Liver (tissue), 9 donors: ENCODE measurements around the gene FKBP11. TPM values are rescaled to one million over a fixed set of nuclear protein-coding genes. Genes with fewer than 3 reads are reported as not detected.

ENCODE experiments used
- DNase-seq: peaks from one replicate; pipeline ENCODE4 v3.0.0-alpha.2; 2017; ENCODE audit warnings: low spot score
- H3K27ac ChIP-seq, 2 donors: one replicate each; pipeline ENCODE4 v1.7.0; 2013; ENCODE audit warnings: inconsistent platforms in 2 of 2, low read length in 2 of 2, control low read depth in 1 of 2, low read depth in 1 of 2, mild to moderate bottlenecking in 1 of 2
- H3K27me3 ChIP-seq, 4 donors: one replicate each; pipeline versions ENCODE4 v1.6.1 to v1.7.0; 2013; ENCODE audit warnings: low read length in 3 of 4, inconsistent platforms in 1 of 4, mild to moderate bottlenecking in 1 of 4, moderate library complexity in 1 of 4; ENCODE audit not compliant: control insufficient read depth in 4 of 4, insufficient read depth in 4 of 4
- H3K36me3 ChIP-seq, 4 donors: one replicate each; pipeline versions ENCODE4 v1.6.1 to v1.7.0; 2013; ENCODE audit warnings: low read length in 3 of 4, mild to moderate bottlenecking in 3 of 4, low read depth in 1 of 4, moderate library complexity in 1 of 4; ENCODE audit not compliant: control insufficient read depth in 4 of 4, insufficient read depth in 3 of 4
- H3K4me1 ChIP-seq, 4 donors: one replicate each; pipeline versions ENCODE4 v1.6.1 to v1.7.0; 2013; ENCODE audit warnings: low read length in 3 of 4, mild to moderate bottlenecking in 3 of 4, moderate library complexity in 1 of 4; ENCODE audit not compliant: control insufficient read depth in 4 of 4, insufficient read depth in 4 of 4
- H3K4me3 ChIP-seq, 3 donors: one replicate each; pipeline versions ENCODE4 v1.6.1 to v1.7.0; 2013; ENCODE audit warnings: low read length in 3 of 3, control low read depth in 1 of 3, low read depth in 1 of 3, mild to moderate bottlenecking in 1 of 3
- H3K9ac ChIP-seq, 2 donors: one replicate each; pipeline ENCODE4 v1.7.0; 2013; ENCODE audit warnings: low read length in 2 of 2, mild to moderate bottlenecking in 2 of 2, moderate library complexity in 2 of 2, control low read depth in 1 of 2, low read depth in 1 of 2
- H3K9me3 ChIP-seq, 4 donors: one replicate each; pipeline versions ENCODE4 v1.6.1 to v1.7.0; 2013; ENCODE audit warnings: low read length in 3 of 4; ENCODE audit not compliant: control insufficient read depth in 4 of 4
- EGR1 ChIP-seq, 2 donors: IDR thresholded peaks; 2 replicates each; pipeline ENCODE4 v1.6.1; 2016 to 2018; ENCODE audit warnings: antibody characterized with exemption in 2 of 2, low read depth in 2 of 2
- FOXA1 ChIP-seq: IDR thresholded peaks from 2 replicates; pipeline ENCODE4 v1.6.1; 2016; ENCODE audit warnings: antibody characterized with exemption
- FOXA2 ChIP-seq: IDR thresholded peaks from 2 replicates; pipeline ENCODE4 v1.6.1; 2016; ENCODE audit warnings: antibody characterized with exemption
- GABPA ChIP-seq, 2 donors: IDR thresholded peaks in 1 of 2; conservative IDR thresholded peaks in 1 of 2; 2 replicates each; pipeline ENCODE4 v1.6.1; 2016; ENCODE audit warnings: antibody characterized with exemption in 2 of 2, mild to moderate bottlenecking in 1 of 2, moderate library complexity in 1 of 2
- HNF4A ChIP-seq, 2 donors: conservative IDR thresholded peaks; 2 replicates each; pipeline ENCODE4 v1.6.1; 2016; ENCODE audit warnings: antibody characterized with exemption in 2 of 2, mild to moderate bottlenecking in 2 of 2
- HNF4G ChIP-seq: IDR thresholded peaks from 2 replicates; pipeline ENCODE4 v1.6.1; 2016; ENCODE audit warnings: antibody characterized with exemption
- NR2F2 ChIP-seq: IDR thresholded peaks from 2 replicates; pipeline ENCODE4 v1.6.1; 2016; ENCODE audit warnings: antibody characterized with exemption
- RAD21 ChIP-seq, 2 donors: IDR thresholded peaks; 2 replicates each; pipeline ENCODE4 v1.6.1; 2016; ENCODE audit warnings: antibody characterized with exemption in 2 of 2, mild to moderate bottlenecking in 2 of 2
- RXRA ChIP-seq, 2 donors: IDR thresholded peaks; 2 replicates each; pipeline ENCODE4 v1.6.1; 2017 to 2018; ENCODE audit warnings: antibody characterized with exemption in 2 of 2, mild to moderate bottlenecking in 1 of 2
- SP1 ChIP-seq: IDR thresholded peaks from 2 replicates; pipeline ENCODE4 v1.6.1; 2018; ENCODE audit warnings: antibody characterized with exemption, mild to moderate bottlenecking
- TAF1 ChIP-seq: conservative IDR thresholded peaks from 2 replicates; pipeline ENCODE4 v1.6.1; 2016; ENCODE audit warnings: antibody characterized with exemption, mild to moderate bottlenecking
- YY1 ChIP-seq: IDR thresholded peaks from 2 replicates; pipeline ENCODE4 v1.6.1; 2016; ENCODE audit warnings: antibody characterized with exemption, mild to moderate bottlenecking
- whole genome bisulfite sequencing: extraction: QIAGEN DNeasy Blood & Tissue Kit; methylation state at CpG from one replicate; pipeline ENCODE4 v1.1.7; 2013; 5-methylcytosine and 5-hydroxymethylcytosine counted together
- polyA plus RNA-seq, 2 donors: library from polyadenylated mRNA; stranded (reverse) in 1 of 2; unstranded in 1 of 2; fragments of 200-250 nt in 1 of 2; fragments of >200 nt in 1 of 2; fragmentation: Nextera tagmentation in 1 of 2; extraction: Ambion mirVana in 1 of 2; gene quantifications; one replicate each; pipeline versions ENCODE4 v1.2.1 to v1.2.3, GENCODE V29; 2013 to 2015
- total RNA-seq, 2 donors: library from RNA; depleted of rRNA; stranded (reverse); fragments of >200 nt; gene quantifications; one replicate each; pipeline ENCODE4 v1.2.3, GENCODE V29; 2014
- TF ChIP-seq, protein P1 (sequence below): fragments of 150-350 bp; IDR thresholded peaks from 2 replicates; pipeline ENCODE4 v1.5.1; 2017; ENCODE audit warnings: improper control_type of control experiment, low read depth, low read length; ENCODE audit not compliant: missing input control
- TF ChIP-seq, protein P2 (sequence below): IDR thresholded peaks from 2 replicates; pipeline ENCODE4 v1.6.1; 2016; ENCODE audit warnings: antibody characterized with exemption
- TF ChIP-seq, protein P3 (sequence below): IDR thresholded peaks from 2 replicates; pipeline ENCODE4 v1.6.1; 2016; ENCODE audit warnings: antibody characterized with exemption
- TF ChIP-seq, protein P4 (sequence below): IDR thresholded peaks from 2 replicates; pipeline ENCODE4 v1.6.1; 2016; ENCODE audit warnings: antibody characterized with exemption
- donor health status: healthy.
- donor health status: healthy.
- donor health status: healthy.
- donor health status: healthy.
- donor health status: healthy.

FKBP11 gene
- total and polyA plus RNA-seq, 4 donors = 28.6 to 162 (median 64.9) TPM

DNA sequence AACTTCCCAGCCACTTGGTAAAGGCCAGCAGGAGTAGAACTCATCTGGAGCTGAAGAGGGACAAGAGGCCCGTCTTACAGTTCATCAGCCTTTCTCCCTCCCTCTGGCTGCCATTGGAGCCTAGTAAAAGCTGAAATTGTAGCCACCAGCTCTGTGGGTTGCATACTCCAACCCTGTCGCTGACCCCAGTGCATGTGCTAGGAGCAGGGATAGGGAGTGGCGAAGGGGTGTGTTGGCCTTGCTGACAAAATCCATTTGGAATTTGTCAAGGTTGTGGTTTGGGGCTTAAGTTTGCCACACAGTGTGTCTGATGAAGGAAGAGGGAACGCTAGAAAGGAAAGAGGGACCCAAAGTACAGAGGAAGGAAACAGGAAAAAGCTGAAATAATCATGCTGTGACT is 36.0 kb upstream of the FKBP11 start (continued):
- TF ChIP-seq, protein P1, sequence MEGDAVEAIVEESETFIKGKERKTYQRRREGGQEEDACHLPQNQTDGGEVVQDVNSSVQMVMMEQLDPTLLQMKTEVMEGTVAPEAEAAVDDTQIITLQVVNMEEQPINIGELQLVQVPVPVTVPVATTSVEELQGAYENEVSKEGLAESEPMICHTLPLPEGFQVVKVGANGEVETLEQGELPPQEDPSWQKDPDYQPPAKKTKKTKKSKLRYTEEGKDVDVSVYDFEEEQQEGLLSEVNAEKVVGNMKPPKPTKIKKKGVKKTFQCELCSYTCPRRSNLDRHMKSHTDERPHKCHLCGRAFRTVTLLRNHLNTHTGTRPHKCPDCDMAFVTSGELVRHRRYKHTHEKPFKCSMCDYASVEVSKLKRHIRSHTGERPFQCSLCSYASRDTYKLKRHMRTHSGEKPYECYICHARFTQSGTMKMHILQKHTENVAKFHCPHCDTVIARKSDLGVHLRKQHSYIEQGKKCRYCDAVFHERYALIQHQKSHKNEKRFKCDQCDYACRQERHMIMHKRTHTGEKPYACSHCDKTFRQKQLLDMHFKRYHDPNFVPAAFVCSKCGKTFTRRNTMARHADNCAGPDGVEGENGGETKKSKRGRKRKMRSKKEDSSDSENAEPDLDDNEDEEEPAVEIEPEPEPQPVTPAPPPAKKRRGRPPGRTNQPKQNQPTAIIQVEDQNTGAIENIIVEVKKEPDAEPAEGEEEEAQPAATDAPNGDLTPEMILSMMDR = no peak
- TF ChIP-seq RXRA (IDR thresholded peaks at IDR 0.05) = no peak
- no peak for TF ChIP-seq FOXA1

DNA sequence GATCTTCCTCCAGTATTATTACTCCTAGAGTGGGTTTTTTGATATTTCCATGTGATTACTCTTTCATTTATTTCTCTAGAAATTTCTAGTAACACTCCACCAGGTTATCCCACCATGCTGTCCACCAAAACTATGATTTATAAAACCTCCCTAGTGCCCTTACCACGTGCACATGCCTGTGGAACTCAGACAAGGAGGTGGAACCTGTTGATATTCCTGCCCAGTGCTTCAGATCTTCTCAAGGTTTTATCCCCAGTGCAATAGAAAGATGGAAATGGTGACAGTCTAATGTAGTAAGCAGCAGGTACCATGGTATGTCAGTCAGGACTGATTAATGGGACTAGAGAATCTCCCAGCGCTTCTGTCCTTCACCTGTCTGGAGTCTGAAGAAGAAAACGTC is 35.5 kb upstream of the FKBP11 start:
- no peak for DNase-seq

DNA sequence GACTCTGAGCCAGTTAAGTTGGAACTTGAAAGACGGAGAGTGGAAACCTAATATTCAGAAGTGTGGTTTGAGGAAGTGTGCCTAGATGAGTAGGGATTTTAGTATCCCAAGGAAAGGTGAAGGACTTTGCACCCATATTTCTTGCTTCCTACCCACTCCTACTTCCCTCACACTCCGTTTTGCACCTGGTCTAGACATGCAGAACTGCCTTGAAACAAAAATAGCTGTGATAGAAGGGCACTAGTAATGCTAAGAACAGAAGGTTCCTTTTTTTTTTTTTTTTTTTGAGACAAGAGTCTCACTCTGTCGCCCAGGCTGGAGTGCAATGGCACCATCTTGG is 32.7 kb upstream of the FKBP11 start:
- no peaks in the 10 kb centered on the region for H3K9me3 ChIP-seq
- peaks cover 0 to 22% (median 10%) of the 10 kb centered on the region in 4 donors for H3K4me1 ChIP-seq
- peak overlapping the region in 2 of 3 donors; percentile 83 to 84 for H3K4me3 ChIP-seq
- no peaks in the 10 kb centered on the region for H3K36me3 ChIP-seq
- DNase-seq = no peak
- no peaks in the 10 kb centered on the region for H3K27me3 ChIP-seq
- H3K27ac ChIP-seq = no peak overlapping the region
- WGBS = 41% methylated on average over 3 of the region's 3 CpGs
- H3K9ac ChIP-seq = no peak overlapping the region
- TF ChIP-seq HNF4G (no peak), RXRA (IDR thresholded peaks at IDR 0.05) (no peak), HNF4A (conservative IDR thresholded peaks at IDR 0.05) (no peak), NR2F2 (no peak), EGR1 (IDR thresholded peaks at IDR 0.05; ENCODE audit: low read depth in 2 of 2) (no peak), SP1 (no peak), FOXA2 (no peak), FOXA1 (no peak), YY1 (no peak), RAD21 (IDR thresholded peaks at IDR 0.05) (no peak), GABPA (IDR thresholded peaks at IDR 0.05 in 1 of 2, conservative IDR thresholded peaks at IDR 0.05 in 1 of 2) (no peak), TAF1 (no peak)
- TF ChIP-seq, protein P2, sequence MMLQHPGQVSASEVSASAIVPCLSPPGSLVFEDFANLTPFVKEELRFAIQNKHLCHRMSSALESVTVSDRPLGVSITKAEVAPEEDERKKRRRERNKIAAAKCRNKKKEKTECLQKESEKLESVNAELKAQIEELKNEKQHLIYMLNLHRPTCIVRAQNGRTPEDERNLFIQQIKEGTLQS = no peak
- TF ChIP-seq, protein P3, sequence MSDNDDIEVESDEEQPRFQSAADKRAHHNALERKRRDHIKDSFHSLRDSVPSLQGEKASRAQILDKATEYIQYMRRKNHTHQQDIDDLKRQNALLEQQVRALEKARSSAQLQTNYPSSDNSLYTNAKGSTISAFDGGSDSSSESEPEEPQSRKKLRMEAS = no peak
- TF ChIP-seq, protein P1 = no peak
- TF ChIP-seq, protein P4, sequence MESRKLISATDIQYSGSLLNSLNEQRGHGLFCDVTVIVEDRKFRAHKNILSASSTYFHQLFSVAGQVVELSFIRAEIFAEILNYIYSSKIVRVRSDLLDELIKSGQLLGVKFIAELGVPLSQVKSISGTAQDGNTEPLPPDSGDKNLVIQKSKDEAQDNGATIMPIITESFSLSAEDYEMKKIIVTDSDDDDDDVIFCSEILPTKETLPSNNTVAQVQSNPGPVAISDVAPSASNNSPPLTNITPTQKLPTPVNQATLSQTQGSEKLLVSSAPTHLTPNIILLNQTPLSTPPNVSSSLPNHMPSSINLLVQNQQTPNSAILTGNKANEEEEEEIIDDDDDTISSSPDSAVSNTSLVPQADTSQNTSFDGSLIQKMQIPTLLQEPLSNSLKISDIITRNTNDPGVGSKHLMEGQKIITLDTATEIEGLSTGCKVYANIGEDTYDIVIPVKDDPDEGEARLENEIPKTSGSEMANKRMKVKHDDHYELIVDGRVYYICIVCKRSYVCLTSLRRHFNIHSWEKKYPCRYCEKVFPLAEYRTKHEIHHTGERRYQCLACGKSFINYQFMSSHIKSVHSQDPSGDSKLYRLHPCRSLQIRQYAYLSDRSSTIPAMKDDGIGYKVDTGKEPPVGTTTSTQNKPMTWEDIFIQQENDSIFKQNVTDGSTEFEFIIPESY = no peak

More for the DNA sequence above, 35.5 kb upstream of the FKBP11 start:
- Histone ChIP-seq H3K36me3 (no peaks in the 10 kb centered on the region), H3K9me3 (no peaks in the 10 kb centered on the region), H3K4me3 (no peak overlapping the region), H3K9ac (no peak overlapping the region), H3K4me1 (peaks cover 0 to 17% (median 10%) of the 10 kb centered on the region in 4 donors), H3K27ac (no peak overlapping the region), H3K27me3 (no peaks in the 10 kb centered on the region)
- TF ChIP-seq NR2F2 = no peak
- TF ChIP-seq EGR1 (IDR thresholded peaks at IDR 0.05; ENCODE audit: low read depth in 2 of 2) = no peak
- TF ChIP-seq, protein P3 = no peak
- TF ChIP-seq YY1 = no peak
- no peak for TF ChIP-seq RAD21 (IDR thresholded peaks at IDR 0.05)
- no peak for TF ChIP-seq FOXA1
- TF ChIP-seq, protein P2 = no peak
- no peak for TF ChIP-seq SP1
- TF ChIP-seq GABPA (IDR thresholded peaks at IDR 0.05 in 1 of 2, conservative IDR thresholded peaks at IDR 0.05 in 1 of 2) = no peak
- TF ChIP-seq, protein P4 = no peak
- 68% methylated on average over 3 of the region's 3 CpGs for WGBS
